ENCODE measurements around the gene RGS10. TPM values are rescaled to one million over a fixed set of nuclear protein-coding genes. Genes with fewer than 3 reads are reported as not detected.

RGS10 gene
- total and polyA plus RNA-seq, 2 of the 8 experiments (the other 6 are each of a cell fraction or from before 2014, with no cell fraction given), result 5.5 to 13.1 TPM

GRCh38 chr10:119466076-119466475 is 76.4 kb downstream of the RGS10 start (continued):
- TF ChIP-seq RAD21 (IDR thresholded peaks at IDR 0.05 in 1 of 2, conservative IDR thresholded peaks at IDR 0.05 in 1 of 2; ENCODE audit: low read depth in 2 of 2, low read length in 2 of 2) (no peak), CBX8 (IDR thresholded peaks at IDR 0.05; ENCODE audit: borderline replicate concordance, low read depth, low read length) (no peak), MAX (IDR thresholded peaks at IDR 0.05) (no peak), CHD2 (IDR thresholded peaks at IDR 0.05; ENCODE audit: low read length) (no peak), SIRT6 (IDR thresholded peaks at IDR 0.05; ENCODE audit: low read length) (no peak), CBX5 (IDR thresholded peaks at IDR 0.05; ENCODE audit: low read depth, low read length) (no peak), PHF8 (conservative IDR thresholded peaks at IDR 0.05; ENCODE audit: low read depth, low read length) (no peak)

All from H1 (cell line).